ENCODE measurements around the gene PDP2. TPM values are rescaled to one million over a fixed set of nuclear protein-coding genes. Genes with fewer than 3 reads are reported as not detected.

The PDP2 gene
- total RNA-seq, 1 experiment from 2014 or later, result 28.4 TPM

- no peak overlapping the region for H3K27ac Mint-ChIP-seq
- POLR2A ChIA-PET, result no interaction called here
- no peaks in the 10 kb centered on the region for H3K36me3 Mint-ChIP-seq
- H3K9me3 Mint-ChIP-seq, result no peaks in the 10 kb centered on the region
- H3K4me1 Mint-ChIP-seq, result peaks cover 8% of the 10 kb centered on the region
- TF ChIP-seq ZNF138 (CRISPR knock-in tag; conservative IDR thresholded peaks at IDR 0.05), result no peak
- no peak for TF ChIP-seq USF1 (CRISPR knock-in tag; IDR thresholded peaks at IDR 0.05)
- no peak for TF ChIP-seq SP1 (CRISPR knock-in tag; conservative IDR thresholded peaks at IDR 0.05)
- no peak for TF ChIP-seq NR1H2 (CRISPR knock-in tag; IDR thresholded peaks at IDR 0.05)
- no peak for TF ChIP-seq AR (CRISPR knock-in tag; IDR thresholded peaks at IDR 0.05)
- no peak for TF ChIP-seq SMAD4 (CRISPR knock-in tag; IDR thresholded peaks at IDR 0.05)
- no peak for TF ChIP-seq TCF7 (CRISPR knock-in tag; IDR thresholded peaks at IDR 0.05; ENCODE audit: low read depth)
- no peak for TF ChIP-seq ZNF317 (CRISPR knock-in tag; IDR thresholded peaks at IDR 0.05; ENCODE audit: borderline replicate concordance, low read depth)
- no peak for TF ChIP-seq ARID4B (CRISPR knock-in tag; IDR thresholded peaks at IDR 0.05; ENCODE audit: borderline replicate concordance)
- TF ChIP-seq MAX (CRISPR knock-in tag; IDR thresholded peaks at IDR 0.05), result no peak
- TF ChIP-seq NR2C2 (CRISPR knock-in tag; IDR thresholded peaks at IDR 0.05), result no peak
- no peak for TF ChIP-seq CTCF (IDR thresholded peaks at IDR 0.05)
- no peak for TF ChIP-seq ZNF671 (CRISPR knock-in tag; IDR thresholded peaks at IDR 0.05)
- no peak for TF ChIP-seq GRHL2 (CRISPR knock-in tag; IDR thresholded peaks at IDR 0.05; ENCODE audit: insufficient replicate concordance, severe bottlenecking)
- TF ChIP-seq ZMAT4 (CRISPR knock-in tag; IDR thresholded peaks at IDR 0.05), result no peak
- no peak overlapping the region for H3K4me3 Mint-ChIP-seq
- DNase-seq (ENCODE audit: low spot score) (no peak), ATAC-seq (no peak)
- H3K27me3 Mint-ChIP-seq (ENCODE audit: low read depth), result no peaks in the 10 kb centered on the region; the same call in 1 of the 2 replicates
- CTCF ChIA-PET, result interaction anchor here (1.3 to 11.5 kb wide), 3 partner anchors 11 to 27 kb away, joined by 3 to 175 read pairs (median 32); partner anchors contain the start of genes PDP2 and RRAD
Measured at GRCh38 chr16:66898933-66899309, 18.6 kb downstream of the PDP2 start.

All from WTC11 (cell line).